GM19351 (cell line): ENCODE data around the gene IL16.

Source experiments
- ATAC-seq: cut with Tn5 transposase; IDR thresholded peaks from one replicate; pipeline ENCODE4 v1.9.1; 2021; ENCODE audit warnings: mild to moderate bottlenecking, moderate library complexity; ENCODE audit not compliant: unreplicated experiment

Gene IL16

DNA sequence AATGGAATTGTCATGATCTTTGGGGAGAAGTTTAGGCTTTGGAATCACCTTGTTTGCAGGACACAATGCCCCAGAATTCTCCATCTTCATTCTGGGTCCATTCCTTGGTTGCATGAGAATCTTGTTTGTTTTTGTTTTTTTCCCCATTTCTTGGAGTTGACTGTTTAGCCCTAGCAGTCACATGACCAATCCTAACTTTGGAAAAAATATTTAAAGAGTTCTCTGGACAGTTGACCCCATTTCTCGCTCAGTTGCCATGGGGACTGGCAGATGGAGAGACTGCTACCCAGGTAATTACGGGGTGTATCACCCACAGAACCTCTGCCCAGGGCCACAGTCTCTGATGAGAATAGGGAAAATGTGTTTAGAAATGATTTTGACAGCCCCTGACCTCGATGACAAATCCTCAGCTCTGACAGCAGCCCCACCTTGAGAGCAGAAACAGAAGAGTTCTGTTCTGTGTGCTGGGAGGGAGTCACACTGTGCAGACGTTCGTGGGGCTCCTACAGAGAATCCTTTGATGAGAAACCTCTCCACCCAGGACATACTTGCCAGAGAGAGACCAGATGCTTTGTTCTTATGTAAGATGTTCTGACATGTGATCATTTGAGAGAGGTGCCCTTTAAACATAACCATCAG lies 57.7 kb downstream of the IL16 start:
- no peak for ATAC-seq

DNA sequence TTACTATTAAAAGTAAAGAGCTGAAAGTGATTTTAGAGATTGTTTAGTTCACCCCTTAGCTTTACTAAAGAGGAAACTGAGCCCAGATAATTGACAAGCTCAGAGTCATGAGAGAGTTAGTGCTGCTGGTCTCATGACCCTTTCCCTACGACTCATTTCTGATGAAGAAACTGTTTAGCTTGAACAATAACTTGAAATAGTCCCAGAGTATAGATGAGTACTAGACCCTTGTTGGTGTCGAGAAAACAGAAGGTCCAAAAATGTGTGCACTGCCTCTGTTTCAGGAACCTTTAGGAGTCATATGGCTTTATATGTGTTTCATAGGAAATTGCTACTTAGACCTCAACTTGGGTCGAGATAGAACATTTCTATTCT lies 58.2 kb downstream of the IL16 start:
- ATAC-seq, result no peak

DNA sequence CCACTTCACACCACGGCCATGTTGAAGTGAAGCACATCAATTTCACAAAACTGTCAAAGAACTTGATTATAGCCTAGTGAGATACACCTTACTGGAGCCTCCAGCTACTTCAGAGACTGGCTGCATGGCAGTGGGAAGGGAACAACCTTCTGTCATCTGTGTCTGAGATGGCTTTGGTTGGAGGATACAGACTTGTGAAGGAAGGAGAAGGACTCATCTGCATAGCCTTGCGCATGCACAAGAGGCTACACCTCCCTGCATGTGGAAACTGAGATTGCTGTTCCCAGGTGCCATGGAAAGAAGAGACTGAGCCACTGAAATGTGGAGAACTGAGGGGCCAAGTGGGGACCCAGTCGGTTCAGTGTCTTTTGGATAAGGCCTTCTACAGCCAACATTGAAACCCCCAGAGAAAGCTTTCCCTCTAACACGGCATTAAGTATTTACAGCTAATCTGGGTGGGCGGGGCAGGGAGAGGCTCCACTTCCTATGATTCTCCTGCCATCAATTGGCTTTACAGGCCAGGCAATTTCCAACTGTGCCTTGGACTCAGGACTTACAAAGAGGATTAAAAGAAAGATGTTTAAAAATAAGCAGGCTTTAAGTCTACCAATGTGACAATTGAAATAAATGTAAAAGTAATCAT lies 58.8 kb downstream of the IL16 start:
- ATAC-seq, result no peak

DNA sequence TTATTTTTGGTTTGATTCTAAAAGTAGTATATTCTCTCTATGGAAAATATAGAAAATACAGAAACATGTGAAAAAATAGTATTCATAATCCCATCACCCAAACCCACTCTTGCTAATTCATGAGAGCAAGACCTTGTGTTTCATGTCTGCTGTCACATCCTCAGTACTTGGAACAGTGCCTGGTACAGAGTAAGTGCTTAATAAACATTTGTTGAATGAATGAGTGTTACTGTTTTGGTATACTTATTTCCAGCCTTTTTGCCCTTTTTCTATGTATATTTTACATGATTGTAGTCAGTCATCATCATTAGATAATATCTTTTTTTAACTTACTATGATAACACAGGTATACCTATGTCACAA lies 59.3 kb downstream of the IL16 start:
- ATAC-seq, result no peak

DNA sequence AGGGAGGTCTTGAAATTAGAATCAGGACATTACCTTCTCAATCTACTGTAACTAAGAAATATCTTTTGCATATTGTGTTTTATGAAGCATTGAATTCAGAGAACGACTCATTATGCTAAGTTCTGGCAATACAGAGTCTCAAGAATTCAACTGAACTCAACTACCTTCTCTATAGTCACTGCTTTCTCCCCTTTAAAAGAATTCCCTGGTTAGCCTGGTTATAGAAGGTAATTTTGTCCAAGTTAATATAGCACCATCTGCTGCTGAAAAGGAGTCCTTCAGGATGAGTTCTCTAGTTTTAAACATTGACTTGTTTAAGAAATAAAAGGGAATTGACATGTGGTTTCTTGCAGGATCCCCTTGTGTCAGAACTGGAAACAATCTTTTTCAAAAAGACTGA lies 60.2 kb downstream of the IL16 start:
- ATAC-seq, result no peak

DNA sequence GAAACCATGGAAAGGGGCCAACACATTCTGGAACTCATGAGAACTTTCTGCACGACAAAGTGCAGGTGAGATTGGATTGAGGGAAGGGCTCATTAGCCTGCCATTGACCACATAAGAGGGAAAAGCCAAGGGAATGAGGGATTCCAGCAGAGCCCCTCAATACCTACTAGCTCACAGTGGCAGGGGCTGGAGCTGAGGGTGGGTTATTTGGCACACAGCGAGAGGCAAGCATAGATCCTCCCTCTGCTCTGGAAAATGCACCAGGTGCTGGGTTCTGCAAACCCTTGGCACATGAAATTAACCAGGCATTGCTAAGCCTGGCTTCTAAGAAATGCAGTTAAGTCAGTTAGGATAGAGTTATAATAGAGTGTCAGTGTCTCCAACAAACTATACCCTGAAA lies 60.8 kb downstream of the IL16 start:
- no peak for ATAC-seq

DNA sequence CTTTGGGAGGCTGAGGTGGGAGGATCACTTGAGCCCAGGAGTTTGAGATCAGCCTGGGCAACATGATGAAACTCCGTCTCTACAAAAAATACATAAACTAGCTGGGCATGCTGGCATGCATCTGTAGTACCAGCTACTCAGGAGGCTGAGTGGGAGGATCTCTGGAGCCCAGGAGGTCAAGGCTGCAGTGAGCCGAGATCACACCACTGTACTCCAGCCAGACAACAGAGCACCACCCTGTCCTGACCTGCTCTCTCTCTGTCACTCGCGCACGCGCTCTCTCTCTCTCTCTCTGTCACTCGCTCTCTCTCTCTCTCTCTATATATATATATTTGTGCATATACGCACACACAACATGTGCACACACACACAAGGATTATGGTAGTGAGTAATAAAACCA lies 61.8 kb downstream of the IL16 start:
- ATAC-seq, result no peak

DNA sequence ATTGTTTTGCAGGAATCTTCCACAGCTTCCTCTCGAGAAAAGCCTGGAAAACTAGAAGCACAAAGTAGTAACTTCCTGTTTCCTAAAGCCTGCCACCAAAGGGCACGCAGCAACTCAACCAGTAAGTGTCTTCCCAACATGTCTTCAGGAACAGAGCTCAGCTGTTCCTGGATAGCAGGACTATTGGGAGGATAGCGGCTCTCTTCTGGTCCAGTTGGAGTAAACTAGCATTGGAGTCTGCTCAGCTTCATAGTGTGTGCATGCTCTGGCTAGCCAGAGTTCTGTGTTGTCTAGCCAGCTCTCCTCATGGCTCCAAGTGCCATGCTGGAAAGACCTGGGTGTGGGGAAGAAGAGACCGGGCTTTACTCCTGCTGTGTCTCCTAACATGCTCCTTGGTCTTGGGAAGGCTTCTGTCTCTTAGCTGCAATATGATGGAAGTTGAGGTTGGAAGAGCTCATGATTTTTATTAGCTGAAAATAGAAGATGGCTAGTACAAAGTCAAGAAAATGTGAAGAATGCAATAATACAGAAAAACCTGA lies 63.1 kb downstream of the IL16 start:
- no peak for ATAC-seq

DNA sequence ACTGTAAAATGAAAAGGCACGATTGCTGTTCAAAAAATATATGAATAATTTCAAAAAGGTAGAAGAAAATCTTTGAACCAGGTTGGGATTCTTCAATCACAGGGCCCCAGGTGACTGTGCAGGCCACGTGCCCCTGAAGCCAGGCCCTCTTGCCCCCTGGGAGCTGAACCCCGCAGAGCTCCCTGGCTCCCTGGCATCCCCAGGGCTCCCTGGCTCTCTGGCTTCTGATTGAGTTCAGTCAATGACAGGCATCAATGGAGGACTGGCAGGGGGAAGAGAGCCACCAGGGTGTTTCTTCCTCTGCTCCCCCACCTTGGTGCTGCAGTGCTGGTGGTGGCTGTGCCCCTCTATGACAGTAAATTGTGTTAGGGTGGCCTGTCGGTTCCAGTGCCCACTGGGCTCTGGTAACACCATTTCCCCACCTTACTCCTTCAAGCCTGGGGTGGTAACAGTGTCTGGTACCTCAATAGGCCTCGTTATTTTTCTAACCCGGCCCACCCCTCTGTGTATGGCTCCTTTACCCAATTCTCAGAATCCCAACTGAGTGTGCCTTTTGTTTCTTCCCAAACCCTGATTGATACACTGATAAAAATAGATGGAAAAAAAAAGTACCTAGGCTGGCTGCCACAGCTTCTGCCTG lies 64.6 kb downstream of the IL16 start:
- no peak for ATAC-seq

DNA sequence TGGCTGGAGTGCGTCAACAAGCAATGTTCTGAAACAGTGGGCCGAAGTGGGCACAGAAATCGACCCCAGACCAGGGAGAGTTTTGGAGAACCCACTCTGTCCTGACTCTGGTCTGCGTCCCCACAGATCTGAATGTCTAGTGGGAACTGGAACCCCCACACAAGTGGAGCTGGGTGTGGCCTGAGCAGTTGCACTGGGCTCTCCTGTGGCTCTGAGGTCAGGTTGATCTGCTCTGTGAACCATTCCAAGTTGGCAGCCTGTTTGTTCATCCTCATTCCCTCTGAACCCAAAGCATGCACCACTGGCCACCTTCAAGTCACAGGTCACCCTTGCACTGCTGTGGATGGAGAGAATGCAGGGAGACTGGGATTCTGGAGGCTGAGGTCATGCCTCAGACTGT lies 66.8 kb downstream of the IL16 start:
- no peak for ATAC-seq

DNA sequence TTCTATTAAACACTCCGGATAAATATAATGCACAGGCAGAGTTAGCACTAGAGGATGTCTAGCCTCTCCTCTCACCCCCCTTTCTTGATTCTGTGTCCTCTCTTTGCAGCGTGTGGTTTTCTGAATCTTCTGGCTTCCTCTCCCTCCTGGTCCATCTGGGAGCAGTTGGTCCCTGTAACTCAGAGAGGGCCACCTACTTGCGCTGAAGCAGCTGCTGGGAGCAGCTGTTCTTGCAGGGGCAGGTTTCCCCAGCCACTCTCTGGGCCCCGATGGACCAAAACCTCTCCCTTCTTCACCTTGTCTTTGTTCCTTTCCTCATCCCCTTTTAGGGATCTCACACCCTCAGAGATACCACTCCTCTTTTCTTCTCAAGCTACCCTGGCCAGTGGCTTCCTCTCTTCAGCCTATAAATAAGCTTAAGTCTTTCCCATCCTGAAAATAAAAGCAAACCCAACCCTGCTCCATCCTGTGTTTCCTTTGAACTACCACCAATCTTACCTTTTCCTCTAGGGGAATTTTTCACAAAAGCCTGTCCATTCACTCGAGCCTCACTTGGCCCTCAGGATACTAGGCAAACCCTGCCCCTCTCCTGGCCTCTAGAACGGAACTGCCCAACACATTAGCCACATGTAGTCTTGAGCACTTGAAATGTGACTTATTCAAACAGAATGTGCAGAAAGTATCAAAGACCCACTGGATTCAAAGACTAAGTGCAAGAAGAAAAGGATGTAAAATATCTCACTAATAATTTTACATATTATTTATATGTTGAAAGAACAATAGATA lies 67.6 kb downstream of the IL16 start:
- ATAC-seq, result no peak

DNA sequence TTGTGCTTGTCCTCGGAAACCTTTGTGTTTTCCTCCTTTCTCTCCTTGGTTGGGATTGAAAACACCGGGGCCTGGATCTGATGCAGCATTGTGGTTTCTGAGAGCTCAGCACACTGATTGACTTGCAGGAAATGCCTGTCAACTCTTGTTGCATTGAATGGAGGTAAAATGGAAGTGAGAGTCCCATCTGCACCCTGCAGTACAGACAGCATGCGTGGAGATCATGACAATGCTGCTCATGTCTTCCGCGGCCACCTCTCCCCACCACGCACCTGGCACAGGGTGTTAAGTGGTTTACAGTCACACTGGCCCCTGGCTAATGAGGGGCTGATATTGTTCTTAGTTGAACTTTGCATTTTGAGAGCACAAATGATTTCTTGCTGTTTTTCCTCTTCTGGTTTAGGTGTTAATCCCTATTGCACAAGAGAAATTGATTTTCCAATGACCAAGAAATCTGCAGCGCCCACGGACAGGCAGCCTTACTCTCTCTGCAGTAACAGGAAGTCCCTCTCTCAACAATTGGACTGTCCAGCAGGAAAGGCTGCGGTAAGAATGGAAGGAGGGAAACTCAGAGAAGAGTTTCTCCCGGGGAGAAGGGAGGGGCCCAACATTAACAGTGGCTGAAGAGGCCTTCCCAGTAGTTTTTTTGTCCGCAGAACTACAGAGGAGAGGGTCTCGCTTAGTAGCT lies 68.7 kb downstream of the IL16 start:
- ATAC-seq, result peak; percentile 23

DNA sequence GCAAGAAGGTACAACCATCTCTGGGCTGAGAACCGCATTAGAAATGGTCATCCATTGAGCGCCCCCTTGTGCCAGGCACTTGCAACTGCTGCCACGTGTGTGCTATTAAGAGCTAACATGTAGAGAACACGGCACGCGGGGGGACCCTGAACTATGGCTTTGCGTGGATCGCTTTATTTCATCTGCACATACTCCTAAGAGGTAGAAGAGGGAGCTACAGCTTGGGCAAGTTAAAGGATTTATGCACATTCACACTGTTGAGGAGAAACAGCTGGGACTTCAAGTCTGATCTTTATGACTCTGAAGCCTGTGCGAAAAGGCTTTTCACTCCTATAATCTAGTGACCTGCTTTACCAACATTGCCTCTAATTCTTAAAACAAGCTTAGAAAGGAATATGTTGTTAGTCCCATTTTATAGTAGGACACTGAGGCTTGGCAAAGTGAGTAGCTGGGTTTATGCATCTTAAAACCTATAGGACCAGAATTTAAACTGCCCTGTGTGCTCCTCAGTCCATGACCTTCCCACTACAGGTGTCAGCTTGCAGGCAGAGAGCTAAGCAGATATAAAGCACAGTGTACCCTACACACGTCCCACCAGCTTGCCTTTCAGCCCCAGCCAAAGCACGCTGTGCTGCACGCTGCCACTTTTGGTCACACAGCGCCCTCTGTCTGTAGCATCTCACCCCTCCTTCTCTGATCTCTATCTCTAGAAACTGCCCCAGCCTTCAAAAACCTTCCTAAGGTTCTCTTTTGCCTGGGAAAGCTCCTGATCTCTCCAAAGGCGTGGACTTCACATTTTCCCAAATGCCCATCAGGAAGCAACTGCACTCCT lies 69.5 kb downstream of the IL16 start:
- ATAC-seq, result peak; percentile 83

DNA sequence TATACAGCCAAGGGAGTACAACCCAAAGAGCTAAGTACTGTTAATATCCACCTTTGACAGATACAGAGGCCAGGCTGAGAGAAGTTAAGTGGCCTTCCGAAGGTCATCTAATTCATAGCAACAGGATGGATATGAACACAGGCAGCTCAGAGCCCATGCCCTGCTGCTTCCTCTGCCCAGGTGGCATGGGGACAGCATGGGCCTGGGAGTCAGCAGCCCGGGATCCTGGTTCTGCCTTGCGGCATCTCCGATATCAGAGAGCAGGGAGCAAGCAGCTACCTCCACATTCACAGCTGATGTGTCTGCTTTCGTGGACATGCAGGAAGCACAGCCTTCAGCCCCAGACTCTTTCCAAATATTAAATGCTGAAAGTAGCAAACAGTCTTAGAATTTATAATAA lies 71.7 kb downstream of the IL16 start:
- no peak for ATAC-seq

DNA sequence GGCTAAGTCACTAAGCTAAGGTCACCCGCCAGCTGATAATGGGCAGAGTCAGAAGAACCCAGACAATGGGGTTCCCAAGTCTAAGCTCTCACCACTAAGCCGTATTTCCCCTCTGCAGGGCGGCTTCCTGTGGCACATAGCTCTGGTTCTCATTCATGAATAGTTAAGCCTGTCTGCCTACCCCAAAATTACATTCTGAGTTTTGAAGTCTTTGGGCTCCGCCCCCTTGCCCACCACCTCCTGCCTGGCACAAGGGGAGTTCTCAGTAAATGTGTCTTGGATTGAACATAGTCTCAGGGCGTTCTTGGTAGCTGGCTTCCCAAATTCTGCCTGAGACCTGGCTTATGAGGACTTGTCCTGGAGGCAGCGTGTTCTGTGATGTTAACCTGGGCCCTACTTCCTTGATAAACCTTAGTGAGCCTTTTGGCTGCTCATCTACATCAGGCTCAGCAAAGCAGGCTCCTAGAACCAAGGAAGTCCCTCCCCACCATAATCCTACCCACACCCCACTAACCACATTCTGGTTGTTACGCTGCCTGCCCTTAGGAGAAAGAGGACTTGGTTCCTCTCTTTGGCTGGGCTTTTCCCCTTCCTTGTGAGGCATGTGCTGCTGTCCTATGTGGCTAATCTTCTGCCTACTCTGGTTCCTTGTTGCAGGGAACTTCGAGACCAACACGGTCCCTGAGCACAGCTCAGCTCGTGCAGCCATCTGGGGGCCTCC lies 72.4 kb downstream of the IL16 start:
- ATAC-seq, result no peak

DNA sequence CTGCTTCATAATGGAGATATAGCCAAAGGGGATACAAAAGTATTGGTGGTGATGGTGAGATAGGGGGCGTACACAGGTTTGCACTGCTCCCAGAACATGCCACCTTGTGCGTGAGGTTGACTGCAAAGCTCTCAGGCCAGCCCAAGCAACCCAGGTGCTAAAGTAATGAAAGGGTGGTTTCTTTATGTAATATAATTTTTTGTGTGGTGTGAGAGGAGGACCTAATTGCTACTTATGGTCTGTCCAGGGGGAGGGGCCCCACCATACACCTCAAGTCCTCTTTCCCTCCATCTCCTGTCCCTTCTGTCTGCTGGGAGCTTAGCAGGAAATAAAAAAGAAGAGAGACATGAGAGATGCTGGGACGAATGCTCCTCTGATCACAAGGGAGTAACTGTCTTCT lies 73.5 kb downstream of the IL16 start:
- ATAC-seq, result no peak

DNA sequence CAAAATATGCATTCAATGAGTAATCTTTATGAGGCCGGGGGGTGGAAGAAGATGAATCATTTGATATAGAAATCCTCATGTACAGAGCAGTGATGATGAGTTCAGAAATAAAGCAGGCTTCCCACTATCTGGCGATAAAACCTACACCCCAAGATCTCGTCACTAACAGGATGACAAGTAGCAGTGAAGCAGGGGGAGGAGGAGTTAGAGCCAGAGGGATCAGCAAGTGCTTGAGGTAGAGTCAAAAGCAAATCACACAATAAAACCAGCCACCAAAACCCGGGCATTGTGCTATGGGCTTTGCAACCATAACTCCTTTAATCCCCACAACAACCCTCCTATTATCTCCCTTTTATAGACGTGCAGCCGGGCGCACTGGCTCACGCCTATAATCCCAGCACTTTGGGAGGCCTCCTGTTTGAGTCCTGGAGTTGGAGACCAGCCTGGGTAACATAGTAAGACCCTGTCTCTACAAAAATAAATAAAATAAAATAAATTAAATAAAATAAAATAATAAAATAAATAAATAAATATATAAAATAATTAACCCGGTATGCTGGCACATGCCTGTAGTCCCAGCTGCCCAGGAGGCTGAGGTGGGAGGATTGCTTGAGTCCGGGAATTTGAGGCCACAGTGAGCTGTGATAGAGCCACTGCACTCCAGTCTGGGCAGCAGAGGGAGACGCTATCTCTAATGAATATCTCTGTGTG lies 74.3 kb downstream of the IL16 start:
- ATAC-seq, result no peak

DNA sequence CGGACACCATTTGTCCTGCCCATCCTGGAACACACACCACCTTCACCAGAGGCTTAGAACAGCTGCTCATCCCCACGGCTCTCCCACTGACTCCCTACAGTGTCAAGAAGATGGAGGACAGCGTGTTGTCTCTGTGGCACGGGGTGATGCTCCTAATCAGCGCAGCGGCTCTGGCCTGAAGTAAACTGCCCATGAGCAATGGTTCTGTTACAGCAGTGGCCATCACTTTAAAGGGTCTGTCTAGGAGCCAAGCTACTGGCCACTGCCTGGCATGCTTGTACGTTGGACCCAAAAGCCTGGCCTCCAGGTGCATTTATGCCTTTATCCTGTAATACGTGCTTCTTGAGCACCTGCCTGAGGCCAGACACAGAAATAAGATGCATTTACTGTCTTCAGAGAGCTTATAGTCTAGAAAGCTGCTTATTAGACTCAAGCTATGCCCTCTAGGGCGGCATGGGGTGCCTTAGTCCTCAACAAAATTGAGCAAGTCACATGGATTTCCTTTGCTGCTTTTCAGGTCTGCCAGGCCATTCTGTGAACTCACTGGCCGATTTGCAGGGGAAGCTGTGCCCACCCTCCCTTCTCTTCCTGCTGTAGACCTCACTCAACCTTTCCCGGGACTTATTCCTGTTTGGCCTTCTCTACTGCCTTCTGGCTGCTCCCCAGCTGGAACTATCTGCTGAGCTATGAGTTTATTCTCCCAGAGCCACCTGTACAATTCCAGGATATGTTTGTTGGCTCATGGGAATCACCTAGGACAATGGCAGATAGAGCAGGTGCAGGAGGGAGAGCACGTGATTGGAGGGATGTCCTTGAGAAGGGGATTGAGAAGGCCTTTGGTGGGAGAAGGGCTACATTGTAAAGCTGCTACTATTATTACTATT lies 75.3 kb downstream of the IL16 start:
- no peak for ATAC-seq
